WTC11 (cell line): ENCODE results near the gene INPP5K.

Source experiments
- NR3C1 ChIP-seq: sonication (generic); formaldehyde crosslinking; conservative IDR thresholded peaks from 2 replicates; pipeline ENCODE4 v1.8.1; 2023; ENCODE audit warnings: low read depth, mild to moderate bottlenecking, missing genetic modification reagents
- RELA ChIP-seq: sonication (generic); formaldehyde crosslinking; IDR thresholded peaks from 2 replicates; pipeline ENCODE4 v1.8.1; 2022; ENCODE audit warnings: missing genetic modification reagents, mild to moderate bottlenecking, borderline replicate concordance
- SMAD3 ChIP-seq: sonication (generic); formaldehyde crosslinking; IDR thresholded peaks from 2 replicates; pipeline ENCODE4 v1.8.0; 2022; ENCODE audit warnings: missing genetic modification reagents, mild to moderate bottlenecking, borderline replicate concordance
- SP1 ChIP-seq: sonication (generic); formaldehyde crosslinking; conservative IDR thresholded peaks from 2 replicates; pipeline ENCODE4 v1.8.1; 2022; ENCODE audit warnings: missing genetic modification reagents
- TEAD4 ChIP-seq: sonication (generic); formaldehyde crosslinking; IDR thresholded peaks from 2 replicates; pipeline ENCODE4 v1.8.0; 2022; ENCODE audit warnings: mild to moderate bottlenecking, missing genetic modification reagents
- TF ChIP-seq, protein P1 (sequence below): sonication (generic); formaldehyde crosslinking; IDR thresholded peaks from 2 replicates; pipeline ENCODE4 v1.8.0; 2022; ENCODE audit warnings: mild to moderate bottlenecking, missing genetic modification reagents
- TF ChIP-seq, protein P2 (sequence below): sonication (generic); formaldehyde crosslinking; IDR thresholded peaks from 2 replicates; pipeline ENCODE4 v1.8.0; 2023; ENCODE audit warnings: missing genetic modification reagents, mild to moderate bottlenecking, borderline replicate concordance
- TF ChIP-seq, protein P3 (sequence below): sonication (generic); formaldehyde crosslinking; IDR thresholded peaks from 2 replicates; pipeline ENCODE4 v1.8.1; 2022; ENCODE audit warnings: mild to moderate bottlenecking, moderate library complexity, missing genetic modification reagents
- TF ChIP-seq, protein P4 (sequence below): fragments of 200-600 bp; IDR thresholded peaks from 2 replicates; pipeline ENCODE4 v1.8.0; 2022; ENCODE audit warnings: antibody characterized with exemption
- TF ChIP-seq, protein P5 (sequence below): sonication (generic); formaldehyde crosslinking; IDR thresholded peaks from 2 replicates; pipeline ENCODE4 v1.8.1; 2023; ENCODE audit warnings: mild to moderate bottlenecking, missing genetic modification reagents, moderate library complexity
- TF ChIP-seq, protein P6 (sequence below): sonication (generic); formaldehyde crosslinking; IDR thresholded peaks from 2 replicates; pipeline ENCODE4 v1.8.1; 2022; ENCODE audit warnings: mild to moderate bottlenecking, missing genetic modification reagents, moderate library complexity, borderline replicate concordance
- TF ChIP-seq, protein P7 (sequence below): sonication (generic); formaldehyde crosslinking; IDR thresholded peaks from 2 replicates; pipeline ENCODE4 v1.8.0; 2023; ENCODE audit warnings: mild to moderate bottlenecking, missing genetic modification reagents
- TF ChIP-seq, protein P8 (sequence below): sonication (generic); formaldehyde crosslinking; IDR thresholded peaks from 2 replicates; pipeline ENCODE4 v1.8.1; 2022; ENCODE audit warnings: low read depth, mild to moderate bottlenecking, moderate library complexity, missing genetic modification reagents, borderline replicate concordance
- TF ChIP-seq, protein P9 (sequence below): sonication (generic); formaldehyde crosslinking; IDR thresholded peaks from 2 replicates; pipeline ENCODE4 v1.8.1; 2022; ENCODE audit warnings: missing genetic modification reagents, borderline replicate concordance

DNA sequence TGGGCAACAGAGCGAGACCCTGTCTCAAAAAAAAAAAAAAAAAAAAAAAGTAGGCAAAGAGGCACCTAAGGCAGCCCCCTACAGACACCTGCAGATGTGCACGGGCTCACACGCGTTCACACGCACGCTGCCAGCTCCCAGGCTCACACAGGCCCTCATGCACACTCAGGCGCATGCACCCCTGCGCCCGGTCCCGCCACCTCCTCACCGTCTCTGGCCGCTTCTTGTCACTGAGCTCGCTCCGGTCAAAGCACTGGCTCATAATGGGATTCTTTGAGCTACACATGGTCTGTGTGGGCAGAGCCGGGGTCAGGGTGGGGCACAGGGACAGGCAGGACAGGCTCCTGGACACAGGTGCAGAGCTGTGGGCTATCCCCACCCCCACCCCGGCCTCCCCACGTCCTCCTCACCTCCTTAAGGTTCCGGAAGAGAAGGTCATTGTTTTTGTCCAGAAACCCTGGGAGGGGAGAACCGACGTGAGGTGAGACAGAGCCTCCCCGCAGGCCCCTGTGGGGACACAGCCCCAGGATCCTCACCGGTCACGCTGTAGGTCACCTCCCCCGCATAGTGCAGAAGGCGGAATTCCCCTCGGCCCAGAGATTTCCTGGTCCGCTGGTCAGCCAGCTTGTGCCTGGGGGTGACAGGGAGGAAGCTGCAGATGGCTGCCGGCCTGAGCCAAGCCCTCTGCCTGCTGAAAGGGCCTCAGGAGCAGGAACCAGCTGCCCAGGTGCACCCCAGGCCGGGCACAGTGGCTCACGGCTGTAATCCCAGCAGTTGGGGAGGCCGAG, 41.8 kb downstream of the INPP5K start:
- TF ChIP-seq, protein P1, sequence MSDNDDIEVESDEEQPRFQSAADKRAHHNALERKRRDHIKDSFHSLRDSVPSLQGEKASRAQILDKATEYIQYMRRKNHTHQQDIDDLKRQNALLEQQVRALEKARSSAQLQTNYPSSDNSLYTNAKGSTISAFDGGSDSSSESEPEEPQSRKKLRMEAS (CRISPR knock-in tag): no peak
- TF ChIP-seq, protein P2, sequence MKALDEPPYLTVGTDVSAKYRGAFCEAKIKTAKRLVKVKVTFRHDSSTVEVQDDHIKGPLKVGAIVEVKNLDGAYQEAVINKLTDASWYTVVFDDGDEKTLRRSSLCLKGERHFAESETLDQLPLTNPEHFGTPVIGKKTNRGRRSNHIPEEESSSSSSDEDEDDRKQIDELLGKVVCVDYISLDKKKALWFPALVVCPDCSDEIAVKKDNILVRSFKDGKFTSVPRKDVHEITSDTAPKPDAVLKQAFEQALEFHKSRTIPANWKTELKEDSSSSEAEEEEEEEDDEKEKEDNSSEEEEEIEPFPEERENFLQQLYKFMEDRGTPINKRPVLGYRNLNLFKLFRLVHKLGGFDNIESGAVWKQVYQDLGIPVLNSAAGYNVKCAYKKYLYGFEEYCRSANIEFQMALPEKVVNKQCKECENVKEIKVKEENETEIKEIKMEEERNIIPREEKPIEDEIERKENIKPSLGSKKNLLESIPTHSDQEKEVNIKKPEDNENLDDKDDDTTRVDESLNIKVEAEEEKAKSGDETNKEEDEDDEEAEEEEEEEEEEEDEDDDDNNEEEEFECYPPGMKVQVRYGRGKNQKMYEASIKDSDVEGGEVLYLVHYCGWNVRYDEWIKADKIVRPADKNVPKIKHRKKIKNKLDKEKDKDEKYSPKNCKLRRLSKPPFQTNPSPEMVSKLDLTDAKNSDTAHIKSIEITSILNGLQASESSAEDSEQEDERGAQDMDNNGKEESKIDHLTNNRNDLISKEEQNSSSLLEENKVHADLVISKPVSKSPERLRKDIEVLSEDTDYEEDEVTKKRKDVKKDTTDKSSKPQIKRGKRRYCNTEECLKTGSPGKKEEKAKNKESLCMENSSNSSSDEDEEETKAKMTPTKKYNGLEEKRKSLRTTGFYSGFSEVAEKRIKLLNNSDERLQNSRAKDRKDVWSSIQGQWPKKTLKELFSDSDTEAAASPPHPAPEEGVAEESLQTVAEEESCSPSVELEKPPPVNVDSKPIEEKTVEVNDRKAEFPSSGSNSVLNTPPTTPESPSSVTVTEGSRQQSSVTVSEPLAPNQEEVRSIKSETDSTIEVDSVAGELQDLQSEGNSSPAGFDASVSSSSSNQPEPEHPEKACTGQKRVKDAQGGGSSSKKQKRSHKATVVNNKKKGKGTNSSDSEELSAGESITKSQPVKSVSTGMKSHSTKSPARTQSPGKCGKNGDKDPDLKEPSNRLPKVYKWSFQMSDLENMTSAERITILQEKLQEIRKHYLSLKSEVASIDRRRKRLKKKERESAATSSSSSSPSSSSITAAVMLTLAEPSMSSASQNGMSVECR (CRISPR knock-in tag): no peak
- TF ChIP-seq, protein P3, sequence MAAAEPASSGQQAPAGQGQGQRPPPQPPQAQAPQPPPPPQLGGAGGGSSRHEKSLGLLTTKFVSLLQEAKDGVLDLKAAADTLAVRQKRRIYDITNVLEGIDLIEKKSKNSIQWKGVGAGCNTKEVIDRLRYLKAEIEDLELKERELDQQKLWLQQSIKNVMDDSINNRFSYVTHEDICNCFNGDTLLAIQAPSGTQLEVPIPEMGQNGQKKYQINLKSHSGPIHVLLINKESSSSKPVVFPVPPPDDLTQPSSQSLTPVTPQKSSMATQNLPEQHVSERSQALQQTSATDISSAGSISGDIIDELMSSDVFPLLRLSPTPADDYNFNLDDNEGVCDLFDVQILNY (CRISPR knock-in tag): no peak
- TF ChIP-seq SP1 (CRISPR knock-in tag): no peak
- TF ChIP-seq, protein P4, sequence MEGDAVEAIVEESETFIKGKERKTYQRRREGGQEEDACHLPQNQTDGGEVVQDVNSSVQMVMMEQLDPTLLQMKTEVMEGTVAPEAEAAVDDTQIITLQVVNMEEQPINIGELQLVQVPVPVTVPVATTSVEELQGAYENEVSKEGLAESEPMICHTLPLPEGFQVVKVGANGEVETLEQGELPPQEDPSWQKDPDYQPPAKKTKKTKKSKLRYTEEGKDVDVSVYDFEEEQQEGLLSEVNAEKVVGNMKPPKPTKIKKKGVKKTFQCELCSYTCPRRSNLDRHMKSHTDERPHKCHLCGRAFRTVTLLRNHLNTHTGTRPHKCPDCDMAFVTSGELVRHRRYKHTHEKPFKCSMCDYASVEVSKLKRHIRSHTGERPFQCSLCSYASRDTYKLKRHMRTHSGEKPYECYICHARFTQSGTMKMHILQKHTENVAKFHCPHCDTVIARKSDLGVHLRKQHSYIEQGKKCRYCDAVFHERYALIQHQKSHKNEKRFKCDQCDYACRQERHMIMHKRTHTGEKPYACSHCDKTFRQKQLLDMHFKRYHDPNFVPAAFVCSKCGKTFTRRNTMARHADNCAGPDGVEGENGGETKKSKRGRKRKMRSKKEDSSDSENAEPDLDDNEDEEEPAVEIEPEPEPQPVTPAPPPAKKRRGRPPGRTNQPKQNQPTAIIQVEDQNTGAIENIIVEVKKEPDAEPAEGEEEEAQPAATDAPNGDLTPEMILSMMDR: no peak
- no peak for TF ChIP-seq RELA (CRISPR knock-in tag)
- no peak for TF ChIP-seq TEAD4 (CRISPR knock-in tag)
- TF ChIP-seq, protein P5, sequence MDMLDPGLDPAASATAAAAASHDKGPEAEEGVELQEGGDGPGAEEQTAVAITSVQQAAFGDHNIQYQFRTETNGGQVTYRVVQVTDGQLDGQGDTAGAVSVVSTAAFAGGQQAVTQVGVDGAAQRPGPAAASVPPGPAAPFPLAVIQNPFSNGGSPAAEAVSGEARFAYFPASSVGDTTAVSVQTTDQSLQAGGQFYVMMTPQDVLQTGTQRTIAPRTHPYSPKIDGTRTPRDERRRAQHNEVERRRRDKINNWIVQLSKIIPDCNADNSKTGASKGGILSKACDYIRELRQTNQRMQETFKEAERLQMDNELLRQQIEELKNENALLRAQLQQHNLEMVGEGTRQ: no peak
- no peak for TF ChIP-seq NR3C1 (CRISPR knock-in tag)
- TF ChIP-seq SMAD3 (CRISPR knock-in tag): no peak
- TF ChIP-seq, protein P6, sequence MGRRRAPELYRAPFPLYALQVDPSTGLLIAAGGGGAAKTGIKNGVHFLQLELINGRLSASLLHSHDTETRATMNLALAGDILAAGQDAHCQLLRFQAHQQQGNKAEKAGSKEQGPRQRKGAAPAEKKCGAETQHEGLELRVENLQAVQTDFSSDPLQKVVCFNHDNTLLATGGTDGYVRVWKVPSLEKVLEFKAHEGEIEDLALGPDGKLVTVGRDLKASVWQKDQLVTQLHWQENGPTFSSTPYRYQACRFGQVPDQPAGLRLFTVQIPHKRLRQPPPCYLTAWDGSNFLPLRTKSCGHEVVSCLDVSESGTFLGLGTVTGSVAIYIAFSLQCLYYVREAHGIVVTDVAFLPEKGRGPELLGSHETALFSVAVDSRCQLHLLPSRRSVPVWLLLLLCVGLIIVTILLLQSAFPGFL: no peak
- TF ChIP-seq, protein P7, sequence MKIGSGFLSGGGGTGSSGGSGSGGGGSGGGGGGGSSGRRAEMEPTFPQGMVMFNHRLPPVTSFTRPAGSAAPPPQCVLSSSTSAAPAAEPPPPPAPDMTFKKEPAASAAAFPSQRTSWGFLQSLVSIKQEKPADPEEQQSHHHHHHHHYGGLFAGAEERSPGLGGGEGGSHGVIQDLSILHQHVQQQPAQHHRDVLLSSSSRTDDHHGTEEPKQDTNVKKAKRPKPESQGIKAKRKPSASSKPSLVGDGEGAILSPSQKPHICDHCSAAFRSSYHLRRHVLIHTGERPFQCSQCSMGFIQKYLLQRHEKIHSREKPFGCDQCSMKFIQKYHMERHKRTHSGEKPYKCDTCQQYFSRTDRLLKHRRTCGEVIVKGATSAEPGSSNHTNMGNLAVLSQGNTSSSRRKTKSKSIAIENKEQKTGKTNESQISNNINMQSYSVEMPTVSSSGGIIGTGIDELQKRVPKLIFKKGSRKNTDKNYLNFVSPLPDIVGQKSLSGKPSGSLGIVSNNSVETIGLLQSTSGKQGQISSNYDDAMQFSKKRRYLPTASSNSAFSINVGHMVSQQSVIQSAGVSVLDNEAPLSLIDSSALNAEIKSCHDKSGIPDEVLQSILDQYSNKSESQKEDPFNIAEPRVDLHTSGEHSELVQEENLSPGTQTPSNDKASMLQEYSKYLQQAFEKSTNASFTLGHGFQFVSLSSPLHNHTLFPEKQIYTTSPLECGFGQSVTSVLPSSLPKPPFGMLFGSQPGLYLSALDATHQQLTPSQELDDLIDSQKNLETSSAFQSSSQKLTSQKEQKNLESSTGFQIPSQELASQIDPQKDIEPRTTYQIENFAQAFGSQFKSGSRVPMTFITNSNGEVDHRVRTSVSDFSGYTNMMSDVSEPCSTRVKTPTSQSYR: no peak
- TF ChIP-seq, protein P8, sequence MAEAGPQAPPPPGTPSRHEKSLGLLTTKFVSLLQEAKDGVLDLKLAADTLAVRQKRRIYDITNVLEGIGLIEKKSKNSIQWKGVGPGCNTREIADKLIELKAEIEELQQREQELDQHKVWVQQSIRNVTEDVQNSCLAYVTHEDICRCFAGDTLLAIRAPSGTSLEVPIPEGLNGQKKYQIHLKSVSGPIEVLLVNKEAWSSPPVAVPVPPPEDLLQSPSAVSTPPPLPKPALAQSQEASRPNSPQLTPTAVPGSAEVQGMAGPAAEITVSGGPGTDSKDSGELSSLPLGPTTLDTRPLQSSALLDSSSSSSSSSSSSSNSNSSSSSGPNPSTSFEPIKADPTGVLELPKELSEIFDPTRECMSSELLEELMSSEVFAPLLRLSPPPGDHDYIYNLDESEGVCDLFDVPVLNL (CRISPR knock-in tag): no peak
- TF ChIP-seq, protein P9, sequence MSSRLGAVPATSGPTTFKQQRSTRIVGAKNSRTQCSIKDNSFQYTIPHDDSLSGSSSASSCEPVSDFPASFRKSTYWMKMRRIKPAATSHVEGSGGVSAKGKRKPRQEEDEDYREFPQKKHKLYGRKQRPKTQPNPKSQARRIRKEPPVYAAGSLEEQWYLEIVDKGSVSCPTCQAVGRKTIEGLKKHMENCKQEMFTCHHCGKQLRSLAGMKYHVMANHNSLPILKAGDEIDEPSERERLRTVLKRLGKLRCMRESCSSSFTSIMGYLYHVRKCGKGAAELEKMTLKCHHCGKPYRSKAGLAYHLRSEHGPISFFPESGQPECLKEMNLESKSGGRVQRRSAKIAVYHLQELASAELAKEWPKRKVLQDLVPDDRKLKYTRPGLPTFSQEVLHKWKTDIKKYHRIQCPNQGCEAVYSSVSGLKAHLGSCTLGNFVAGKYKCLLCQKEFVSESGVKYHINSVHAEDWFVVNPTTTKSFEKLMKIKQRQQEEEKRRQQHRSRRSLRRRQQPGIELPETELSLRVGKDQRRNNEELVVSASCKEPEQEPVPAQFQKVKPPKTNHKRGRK (CRISPR knock-in tag): no peak
